ENCODE data around the gene PRKCG. TPM values are rescaled to one million over a fixed set of nuclear protein-coding genes. Genes with fewer than 3 reads are reported as not detected.
"Not testable (repeated sequence)": the region's sequence is repeated elsewhere in the genome, so short reads cannot be mapped to it uniquely, and the experiment has no call there.

Gene PRKCG
- total RNA-seq, 1 donor from 2014 or later = not detected

DNA sequence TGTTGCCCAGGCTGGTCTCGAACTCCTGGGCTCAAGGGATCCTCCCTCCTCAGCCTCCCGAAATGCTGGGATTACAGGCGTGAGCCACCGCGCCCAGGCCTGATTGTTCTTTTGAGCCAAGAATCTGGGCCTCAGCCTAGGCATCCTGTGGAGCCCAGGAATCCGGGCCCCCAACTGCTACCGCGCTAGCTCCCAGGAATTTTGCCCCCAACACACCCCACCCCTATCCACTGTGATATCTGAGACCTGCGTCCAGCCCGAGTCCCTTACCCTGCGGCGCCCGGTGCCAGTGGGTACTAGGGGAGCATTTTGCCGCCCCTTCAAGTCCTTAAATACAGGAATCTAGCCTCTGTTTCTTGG is 15.2 kb upstream of the PRKCG start:
- Histone ChIP-seq H3K27ac (replicated peaks) (peak overlapping the region; percentile 94), H3K4me3 (peak overlapping the region; percentile 82), H3K4me1 (peaks cover 60% of the 10 kb centered on the region), H3K9me3 (replicated peaks) (no peaks in the 10 kb centered on the region), H3K36me3 (peaks cover 6% of the 10 kb centered on the region), H3K27me3 (ENCODE audit: low read depth) (no peaks in the 10 kb centered on the region)
- DNase-seq = peak; percentile 20
- TF ChIP-seq, protein P1, sequence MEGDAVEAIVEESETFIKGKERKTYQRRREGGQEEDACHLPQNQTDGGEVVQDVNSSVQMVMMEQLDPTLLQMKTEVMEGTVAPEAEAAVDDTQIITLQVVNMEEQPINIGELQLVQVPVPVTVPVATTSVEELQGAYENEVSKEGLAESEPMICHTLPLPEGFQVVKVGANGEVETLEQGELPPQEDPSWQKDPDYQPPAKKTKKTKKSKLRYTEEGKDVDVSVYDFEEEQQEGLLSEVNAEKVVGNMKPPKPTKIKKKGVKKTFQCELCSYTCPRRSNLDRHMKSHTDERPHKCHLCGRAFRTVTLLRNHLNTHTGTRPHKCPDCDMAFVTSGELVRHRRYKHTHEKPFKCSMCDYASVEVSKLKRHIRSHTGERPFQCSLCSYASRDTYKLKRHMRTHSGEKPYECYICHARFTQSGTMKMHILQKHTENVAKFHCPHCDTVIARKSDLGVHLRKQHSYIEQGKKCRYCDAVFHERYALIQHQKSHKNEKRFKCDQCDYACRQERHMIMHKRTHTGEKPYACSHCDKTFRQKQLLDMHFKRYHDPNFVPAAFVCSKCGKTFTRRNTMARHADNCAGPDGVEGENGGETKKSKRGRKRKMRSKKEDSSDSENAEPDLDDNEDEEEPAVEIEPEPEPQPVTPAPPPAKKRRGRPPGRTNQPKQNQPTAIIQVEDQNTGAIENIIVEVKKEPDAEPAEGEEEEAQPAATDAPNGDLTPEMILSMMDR (IDR thresholded peaks at IDR 0.05; ENCODE audit: borderline replicate concordance) = no peak
- intact Hi-C loops (cut with micrococcal nuclease) = no loop called here

DNA sequence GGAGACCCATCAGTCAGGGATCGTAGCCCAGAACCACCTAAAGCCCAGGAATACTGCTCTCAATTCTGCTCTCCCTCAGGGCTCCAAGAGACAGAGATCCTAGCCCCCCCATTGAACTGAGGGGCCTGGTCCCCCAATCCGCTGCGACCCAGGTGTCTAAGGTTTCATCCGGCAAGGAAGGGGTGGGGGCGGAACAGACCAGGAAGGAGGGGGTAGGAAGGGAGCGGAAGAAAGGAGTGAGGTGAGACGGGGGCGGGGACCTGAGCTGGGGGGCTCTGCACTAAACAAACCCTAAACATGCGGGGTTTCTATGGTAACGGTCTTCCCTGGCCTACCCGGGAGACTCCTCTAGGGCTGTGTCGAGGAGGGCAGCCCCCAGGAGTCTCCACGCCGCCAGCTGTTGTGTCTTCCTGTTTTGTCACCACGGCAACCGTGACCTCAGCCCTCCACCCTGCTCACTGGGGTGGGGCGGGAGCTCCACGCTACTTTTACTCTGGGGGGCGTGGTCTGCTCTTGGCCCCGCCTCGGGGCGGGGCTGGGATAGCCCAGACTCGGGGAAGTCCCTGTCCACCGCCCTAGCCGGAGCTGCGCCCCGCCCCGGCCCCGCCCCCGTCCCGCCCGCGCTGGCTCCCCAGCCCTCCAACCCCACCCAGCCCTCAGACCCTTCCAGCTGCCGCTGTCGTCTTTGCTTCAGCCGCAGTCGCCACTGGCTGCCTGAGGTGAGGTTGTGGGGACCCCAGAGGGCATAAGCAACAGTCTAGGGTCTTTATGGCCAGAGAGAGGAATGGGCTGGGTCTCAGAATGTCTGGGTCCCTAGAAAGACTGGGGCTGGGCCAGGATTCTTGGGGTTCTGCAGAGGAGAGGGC is 14.5 kb upstream of the PRKCG start, which contains the start of gene MYADM:
TSS of gene MYADM (plus strand) at position 659 of the 866 bp plus-strand sequence. CDS start 5,647 bp downstream, outside the sequence.
- H3K4me3 ChIP-seq = peak within 1 kb of the TSS; percentile 82
- intact Hi-C loops (cut with micrococcal nuclease) = no loop called here
- peak; percentile 99 for DNase-seq
- H3K36me3 ChIP-seq = peaks cover 10% of the 10 kb centered on the region
- H3K27ac ChIP-seq (replicated peaks) = peak within 1 kb of the TSS; percentile 94
- H3K27me3 ChIP-seq (ENCODE audit: low read depth) = no peaks in the 10 kb centered on the region
- TF ChIP-seq, protein P1 (IDR thresholded peaks at IDR 0.05; ENCODE audit: borderline replicate concordance) = no peak
- peaks cover 66% of the 10 kb centered on the region for H3K4me1 ChIP-seq
- H3K9me3 ChIP-seq (replicated peaks) = no peaks in the 10 kb centered on the region

DNA sequence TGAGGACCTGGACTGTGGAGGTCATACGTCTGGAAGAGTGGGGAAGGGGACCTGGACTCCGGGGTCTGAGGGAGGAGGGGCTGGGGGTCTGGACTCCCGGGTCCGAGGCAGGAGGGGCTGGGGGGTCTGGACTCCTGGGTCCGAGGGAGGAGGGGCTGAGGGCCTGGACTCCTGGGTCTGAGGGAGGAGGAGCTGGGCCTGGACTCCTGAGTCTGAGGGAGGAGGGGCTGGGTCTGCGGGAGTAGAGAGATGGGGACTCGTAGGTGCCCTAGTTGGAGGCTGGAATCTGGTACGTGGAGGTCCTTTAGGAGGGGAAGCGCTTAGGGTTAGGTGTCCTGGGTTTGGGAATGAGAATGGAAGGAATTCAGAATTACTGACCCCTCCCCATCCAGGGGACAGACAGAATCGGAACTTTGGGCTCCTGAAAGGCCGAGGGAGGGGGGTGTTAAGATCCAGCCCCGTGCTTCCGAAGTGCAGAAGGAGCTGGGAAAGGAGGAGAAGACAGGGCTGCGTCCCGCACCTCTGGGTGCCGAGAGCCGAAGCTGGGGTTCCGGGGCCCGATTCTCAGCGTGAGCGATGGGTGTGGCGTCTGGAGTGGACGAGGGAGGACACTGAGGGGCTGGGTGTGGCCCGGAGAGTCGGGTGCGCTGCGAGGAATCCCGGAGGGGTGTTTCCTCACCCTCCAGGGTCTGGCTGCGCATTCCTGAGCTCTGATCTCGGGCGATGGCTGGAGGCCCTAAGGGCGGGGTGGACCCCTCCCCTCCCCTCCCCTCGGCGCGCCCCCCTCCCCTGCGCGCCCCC is 13.7 kb upstream of the PRKCG start:
- H3K27ac ChIP-seq (replicated peaks) = peak overlapping the region; percentile 94
- intact Hi-C loops (cut with micrococcal nuclease) = no loop called here
- TF ChIP-seq, protein P1 (IDR thresholded peaks at IDR 0.05; ENCODE audit: borderline replicate concordance) = no peak
- peaks cover 73% of the 10 kb centered on the region for H3K4me1 ChIP-seq
- H3K27me3 ChIP-seq (ENCODE audit: low read depth) = no peaks in the 10 kb centered on the region
- H3K4me3 ChIP-seq = peak overlapping the region; percentile 82
- no peaks in the 10 kb centered on the region for H3K9me3 ChIP-seq (replicated peaks)
- DNase-seq = peak; percentile 64
- H3K36me3 ChIP-seq = peaks cover 18% of the 10 kb centered on the region

DNA sequence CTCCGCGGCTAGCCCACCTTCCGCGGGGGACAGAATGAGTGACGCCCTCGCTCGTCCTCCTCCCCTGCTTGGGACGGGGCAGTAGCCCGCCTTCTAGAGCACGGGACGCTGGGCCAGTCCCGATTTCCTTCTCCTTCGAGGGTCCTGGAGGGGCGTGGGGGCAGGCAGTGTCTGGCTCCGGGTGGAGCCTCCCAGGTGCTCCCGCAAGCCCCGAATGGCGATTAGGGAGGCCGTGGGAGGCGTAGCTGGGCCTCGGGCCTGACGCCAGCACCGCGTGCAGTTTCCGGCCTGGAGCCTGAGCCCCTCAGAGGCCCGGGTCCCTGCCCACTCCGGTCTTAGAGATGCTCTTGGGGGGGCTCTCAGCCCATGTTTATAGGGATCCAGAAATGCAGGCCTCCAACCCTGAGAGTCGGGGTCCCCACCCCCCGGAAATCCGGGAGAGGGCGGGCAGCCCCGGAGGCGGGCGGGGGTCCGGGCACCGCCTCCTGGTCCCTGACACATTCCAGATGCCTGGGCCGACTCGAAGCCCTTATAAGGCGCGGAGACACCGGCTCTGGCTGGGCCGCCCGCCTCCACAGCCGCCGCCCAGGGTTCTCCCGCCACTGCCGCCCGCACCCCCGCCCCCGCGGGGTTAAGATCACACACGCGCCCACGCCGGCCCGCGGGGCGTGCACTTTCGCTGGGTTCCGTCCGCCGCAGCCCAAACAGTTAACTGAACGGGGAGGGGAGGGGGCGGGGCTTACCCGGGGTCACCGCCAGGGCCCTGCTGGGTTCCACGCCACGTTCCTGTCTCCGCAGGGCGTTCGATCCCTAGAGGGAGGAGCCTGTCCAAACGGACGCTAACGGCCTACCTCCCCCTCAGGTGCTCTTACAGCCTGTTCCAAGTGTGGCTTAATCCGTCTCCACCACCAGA is 12.8 kb upstream of the PRKCG start:
- intact Hi-C loops (cut with micrococcal nuclease) = no loop called here
- H3K27me3 ChIP-seq (ENCODE audit: low read depth) = no peaks in the 10 kb centered on the region
- no peaks in the 10 kb centered on the region for H3K9me3 ChIP-seq (replicated peaks)
- H3K4me1 ChIP-seq = peaks cover 80% of the 10 kb centered on the region
- H3K27ac ChIP-seq (replicated peaks) = peak overlapping the region; percentile 94
- TF ChIP-seq, protein P1 (IDR thresholded peaks at IDR 0.05; ENCODE audit: borderline replicate concordance) = peak; percentile 59
- peak overlapping the region; percentile 82 for H3K4me3 ChIP-seq
- peak; percentile 92 for DNase-seq
- H3K36me3 ChIP-seq = peaks cover 27% of the 10 kb centered on the region

DNA sequence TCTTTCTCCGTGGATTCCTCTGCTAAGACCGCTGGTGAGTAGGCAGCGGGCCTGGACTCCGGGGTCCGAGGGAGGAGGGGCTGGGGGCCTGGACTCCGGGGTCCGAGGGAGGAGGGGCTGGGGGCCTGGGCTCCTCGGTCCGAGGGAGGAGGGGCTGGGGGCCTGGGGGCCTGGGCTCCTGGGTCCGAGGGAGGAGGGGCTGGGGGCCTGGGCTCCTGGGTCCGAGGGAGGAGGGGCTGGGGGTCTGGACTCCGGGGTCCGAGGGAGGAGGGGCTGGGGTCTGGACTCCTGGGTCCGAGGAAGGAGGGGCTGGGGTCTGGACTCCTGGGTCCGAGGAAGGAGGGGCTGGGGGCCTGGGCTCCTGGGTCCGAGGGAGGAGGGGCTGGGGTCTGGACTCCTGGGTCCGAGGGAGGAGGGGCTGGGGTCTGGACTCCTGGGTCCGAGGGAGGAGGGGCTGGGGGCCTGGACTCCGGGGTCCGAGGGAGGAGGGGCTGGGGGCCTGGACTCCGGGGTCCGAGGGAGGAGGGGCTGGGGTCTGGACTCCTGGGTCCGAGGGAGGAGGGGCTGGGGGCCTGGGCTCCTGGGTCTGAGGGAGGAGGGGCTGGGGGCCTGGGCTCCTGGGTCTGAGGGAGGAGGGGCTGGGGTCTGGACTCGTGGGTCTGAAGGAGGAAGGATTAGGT is 12.1 kb upstream of the PRKCG start:
- H3K4me3 ChIP-seq = peak overlapping the region; percentile 82
- H3K9me3 ChIP-seq (replicated peaks); DNase-seq; H3K27me3 ChIP-seq (ENCODE audit: low read depth); intact Hi-C loops (cut with micrococcal nuclease): not testable (repeated sequence)
- H3K27ac ChIP-seq (replicated peaks) = peak overlapping the region; percentile 94
- H3K4me1 ChIP-seq = peaks cover 84% of the 10 kb centered on the region
- H3K36me3 ChIP-seq = peaks cover 35% of the 10 kb centered on the region
